HT-29 (cell line): Measurements from ENCODE around the gene KCTD18. TPM values are rescaled to one million over a fixed set of nuclear protein-coding genes. Genes with fewer than 3 reads are reported as not detected.

Source experiments
- total RNA-seq: library from RNA; depleted of rRNA; stranded (reverse); fragments of >200 nt; shearing (Covaris generic); gene quantifications from 2 replicates; pipeline ENCODE4 v1.2.3, GENCODE V29; 2014; rRNA removed

Gene KCTD18
- total RNA-seq, 1 experiment from 2014 or later: 6.9 TPM

Other genes starting within 250 kb of the KCTD18 start
- 60.5 and 64.0 TPM in 2 replicates for gene SPATS2L, start 203.4 kb downstream of the KCTD18 start, total RNA-seq
- 3.9 and 5.3 TPM in 2 replicates for gene SGO2, start 16.1 kb upstream of the KCTD18 start, total RNA-seq
- gene AOX1, start 75.9 kb upstream of the KCTD18 start, total RNA-seq: not detected in 2 replicates